ENCODE results near the gene AADAC.
"Not testable (repeated sequence)": the region's sequence is repeated elsewhere in the genome, so short reads cannot be mapped to it uniquely, and the experiment has no call there.

Gene AADAC

GRCh38 chr3:151850065-151850464 is 36.1 kb downstream of the AADAC start:
- in situ Hi-C loops (cut with HindIII; ENCODE audit: low sequenced_read_pairs): not testable (repeated sequence)

- in situ Hi-C loops (cut with HindIII; ENCODE audit: low sequenced_read_pairs): no loop called here
Measured at GRCh38 chr3:151852074-151852811, 38.3 kb downstream of the AADAC start.

- in situ Hi-C loops (cut with HindIII; ENCODE audit: low sequenced_read_pairs): no loop called here
Measured at GRCh38 chr3:151856118-151856517, 42.2 kb downstream of the AADAC start.

- in situ Hi-C loops (cut with HindIII; ENCODE audit: low sequenced_read_pairs): no loop called here
Measured at GRCh38 chr3:151856641-151857040, 42.7 kb downstream of the AADAC start.

- in situ Hi-C loops (cut with HindIII; ENCODE audit: low sequenced_read_pairs): no loop called here
Measured at GRCh38 chr3:151859233-151859673, 45.3 kb downstream of the AADAC start.

GRCh38 chr3:151859905-151860304 is 46.0 kb downstream of the AADAC start:
- in situ Hi-C loops (cut with HindIII; ENCODE audit: low sequenced_read_pairs): no loop called here

- in situ Hi-C loops (cut with HindIII; ENCODE audit: low sequenced_read_pairs): no loop called here
Measured at GRCh38 chr3:151863611-151864010, 49.7 kb downstream of the AADAC start.

- in situ Hi-C loops (cut with HindIII; ENCODE audit: low sequenced_read_pairs): no loop called here
Measured at GRCh38 chr3:151864423-151865101, 50.6 kb downstream of the AADAC start.

- in situ Hi-C loops (cut with HindIII; ENCODE audit: low sequenced_read_pairs): no loop called here
Measured at GRCh38 chr3:151866711-151867410, 52.9 kb downstream of the AADAC start.

GRCh38 chr3:151867666-151868065 is 53.8 kb downstream of the AADAC start:
- in situ Hi-C loops (cut with HindIII; ENCODE audit: low sequenced_read_pairs): no loop called here

- in situ Hi-C loops (cut with HindIII; ENCODE audit: low sequenced_read_pairs): no loop called here
Measured at GRCh38 chr3:151869181-151869580, 55.3 kb downstream of the AADAC start.

GRCh38 chr3:151871639-151872468 is 57.9 kb downstream of the AADAC start:
- in situ Hi-C loops (cut with HindIII; ENCODE audit: low sequenced_read_pairs): no loop called here

- in situ Hi-C loops (cut with HindIII; ENCODE audit: low sequenced_read_pairs): no loop called here
Measured at GRCh38 chr3:151873398-151873797, 59.5 kb downstream of the AADAC start, which contains the start of gene SUCNR1. Gene SUCNR1 (plus strand): TSS chr3:151873643. CDS start chr3:151879893, 6,250 bp downstream.

GRCh38 chr3:151874079-151874478 is 60.2 kb downstream of the AADAC start:
- in situ Hi-C loops (cut with HindIII; ENCODE audit: low sequenced_read_pairs): not testable (repeated sequence)

GRCh38 chr3:151875759-151876158 is 61.8 kb downstream of the AADAC start:
- in situ Hi-C loops (cut with HindIII; ENCODE audit: low sequenced_read_pairs): no loop called here

- in situ Hi-C loops (cut with HindIII; ENCODE audit: low sequenced_read_pairs): no loop called here
Measured at GRCh38 chr3:151877269-151877668, 63.4 kb downstream of the AADAC start.

Data from DLD1 (cell line).